Peyer's patch (tissue), 4 donors: ENCODE data around the gene ARHGAP22. TPM values are rescaled to one million over a fixed set of nuclear protein-coding genes. Genes with fewer than 3 reads are reported as not detected.

Experiments
- DNase-seq, 3 donors: peaks; one replicate each; pipeline ENCODE4 v3.0.0-alpha.2; 2017 to 2019
- H3K27ac ChIP-seq, 4 donors: fragments of 200-600 bp; sonication (generic); one replicate each; pipeline ENCODE4 v1.5.1; 2016 to 2019
- H3K27me3 ChIP-seq, 2 donors: fragments of 200-600 bp; sonication (generic); one replicate each; pipeline ENCODE4 v1.5.1; 2019
- H3K36me3 ChIP-seq, 3 donors: fragments of 200-600 bp; sonication (generic); one replicate each; pipeline ENCODE4 v1.5.1; 2016 to 2019
- H3K4me1 ChIP-seq, 4 donors: fragments of 200-600 bp; sonication (generic); one replicate each; pipeline ENCODE4 v1.5.1; 2016 to 2019
- H3K4me3 ChIP-seq, 4 donors: fragments of 200-600 bp; sonication (generic); 1 replicate in 3 of 4; 2 replicates in 1 of 4; pipeline ENCODE4 v1.5.1; 2016 to 2019; ENCODE audit warnings: mild to moderate bottlenecking in 1 of 4
- H3K9me3 ChIP-seq, 4 donors: fragments of 200-600 bp; sonication (generic); one replicate each; pipeline ENCODE4 v1.5.1; 2016 to 2019; ENCODE audit warnings: mild to moderate bottlenecking in 1 of 4
- POLR2A ChIP-seq, 2 donors: fragments of 450-650 bp; IDR thresholded peaks; one replicate each; pipeline ENCODE4 v1.5.1; 2017; ENCODE audit warnings: antibody characterized with exemption in 2 of 2, mild to moderate bottlenecking in 2 of 2, moderate library complexity in 2 of 2
- total RNA-seq, 4 donors: library from RNA; depleted of rRNA; stranded (reverse); fragments of >200 nt; gene quantifications; one replicate each; pipeline ENCODE4 v1.1.0, GENCODE V29; 2016
- TF ChIP-seq, protein P1 (sequence below), 6 experiments: fragments of 450-650 bp in 4 of 6; fragments of 200-600 bp in 2 of 6; sonication (generic) in 1 of 6; IDR thresholded peaks; one replicate each; pipeline ENCODE4 v1.5.1; 2017 to 2019; ENCODE audit warnings: antibody characterized with exemption in 6 of 6, mild to moderate bottlenecking in 3 of 6, moderate library complexity in 1 of 6

The ARHGAP22 gene
- total RNA-seq, 4 donors from 2014 or later, result 1.9 to 10.7 (median 8.3) TPM; not detected in 1

DNA sequence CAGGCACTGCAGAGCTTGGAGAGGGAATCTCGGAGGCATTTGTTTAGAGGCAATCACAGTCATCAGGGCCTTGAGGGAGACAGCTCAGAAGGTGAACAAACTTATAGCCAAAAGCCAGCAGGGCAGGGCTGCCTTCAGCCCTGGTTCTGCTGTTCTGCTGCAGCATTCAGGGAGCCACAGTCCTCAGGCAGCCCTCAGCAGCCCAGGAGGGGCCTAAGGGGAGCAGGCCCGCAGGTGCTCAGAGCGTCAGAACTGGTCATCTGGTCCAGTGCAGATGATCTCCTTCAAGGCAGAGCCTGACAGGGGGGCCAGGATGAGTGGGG lies 84.7 kb downstream of the ARHGAP22 start:
- Histone ChIP-seq H3K4me1 (peaks cover 0 to 11% (median 4%) of the 10 kb centered on the region in 4 donors), H3K36me3 (no peaks in the 10 kb centered on the region), H3K4me3 (no peak overlapping the region), H3K27me3 (peaks cover 0 to 4% of the 10 kb centered on the region in 2 donors), H3K9me3 (no peaks in the 10 kb centered on the region), H3K27ac (no peak overlapping the region)
- no peak for TF ChIP-seq POLR2A (IDR thresholded peaks at IDR 0.05)
- TF ChIP-seq, protein P1, sequence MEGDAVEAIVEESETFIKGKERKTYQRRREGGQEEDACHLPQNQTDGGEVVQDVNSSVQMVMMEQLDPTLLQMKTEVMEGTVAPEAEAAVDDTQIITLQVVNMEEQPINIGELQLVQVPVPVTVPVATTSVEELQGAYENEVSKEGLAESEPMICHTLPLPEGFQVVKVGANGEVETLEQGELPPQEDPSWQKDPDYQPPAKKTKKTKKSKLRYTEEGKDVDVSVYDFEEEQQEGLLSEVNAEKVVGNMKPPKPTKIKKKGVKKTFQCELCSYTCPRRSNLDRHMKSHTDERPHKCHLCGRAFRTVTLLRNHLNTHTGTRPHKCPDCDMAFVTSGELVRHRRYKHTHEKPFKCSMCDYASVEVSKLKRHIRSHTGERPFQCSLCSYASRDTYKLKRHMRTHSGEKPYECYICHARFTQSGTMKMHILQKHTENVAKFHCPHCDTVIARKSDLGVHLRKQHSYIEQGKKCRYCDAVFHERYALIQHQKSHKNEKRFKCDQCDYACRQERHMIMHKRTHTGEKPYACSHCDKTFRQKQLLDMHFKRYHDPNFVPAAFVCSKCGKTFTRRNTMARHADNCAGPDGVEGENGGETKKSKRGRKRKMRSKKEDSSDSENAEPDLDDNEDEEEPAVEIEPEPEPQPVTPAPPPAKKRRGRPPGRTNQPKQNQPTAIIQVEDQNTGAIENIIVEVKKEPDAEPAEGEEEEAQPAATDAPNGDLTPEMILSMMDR (IDR thresholded peaks at IDR 0.05), result no peak
- peak in 1 of 3 donors; percentile 34 for DNase-seq

DNA sequence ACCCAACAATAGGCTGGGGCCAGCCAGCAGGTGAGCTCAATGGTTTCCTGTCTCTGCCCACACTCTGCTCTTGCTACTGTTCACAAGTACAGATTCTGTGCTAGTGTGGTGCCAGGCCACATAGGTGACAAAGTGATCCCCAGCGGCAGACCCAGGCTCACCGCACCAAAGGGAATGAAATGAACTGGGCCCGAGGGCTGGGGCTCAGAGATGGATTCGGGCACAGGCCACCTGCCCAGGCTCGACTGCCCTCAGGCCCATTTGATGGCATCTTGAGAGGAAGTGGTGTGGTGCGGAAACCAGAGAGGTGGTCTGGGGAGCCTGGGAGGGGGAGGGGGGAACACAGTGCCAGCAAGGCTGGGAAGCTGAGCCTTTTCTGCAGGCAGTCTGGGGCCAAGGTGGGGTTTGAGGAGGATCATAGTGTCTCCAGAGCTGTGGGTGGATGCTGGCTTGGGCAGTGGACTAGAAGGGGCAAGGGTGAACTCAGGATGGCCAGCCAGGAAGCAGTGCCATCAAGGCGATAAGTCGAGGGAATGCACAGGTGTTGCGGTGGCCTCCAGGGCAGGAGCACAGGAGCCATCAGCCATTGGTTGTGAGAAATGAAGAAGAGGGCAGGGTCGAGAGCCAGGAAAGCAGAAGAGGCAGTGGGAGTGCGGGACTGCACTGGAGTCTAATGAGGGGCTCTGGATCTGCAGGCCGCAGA lies 85.2 kb downstream of the ARHGAP22 start:
- no peaks in the 10 kb centered on the region for H3K9me3 ChIP-seq
- peaks cover 0 to 4% of the 10 kb centered on the region in 2 donors for H3K27me3 ChIP-seq
- TF ChIP-seq POLR2A (IDR thresholded peaks at IDR 0.05), result no peak
- TF ChIP-seq, protein P1 (IDR thresholded peaks at IDR 0.05), result no peak
- H3K4me3 ChIP-seq, result no peak overlapping the region
- DNase-seq, result peak in 1 of 3 donors; percentile 25
- H3K4me1 ChIP-seq, result peaks cover 0 to 11% (median 4%) of the 10 kb centered on the region in 4 donors
- H3K36me3 ChIP-seq, result no peaks in the 10 kb centered on the region
- no peak overlapping the region for H3K27ac ChIP-seq

DNA sequence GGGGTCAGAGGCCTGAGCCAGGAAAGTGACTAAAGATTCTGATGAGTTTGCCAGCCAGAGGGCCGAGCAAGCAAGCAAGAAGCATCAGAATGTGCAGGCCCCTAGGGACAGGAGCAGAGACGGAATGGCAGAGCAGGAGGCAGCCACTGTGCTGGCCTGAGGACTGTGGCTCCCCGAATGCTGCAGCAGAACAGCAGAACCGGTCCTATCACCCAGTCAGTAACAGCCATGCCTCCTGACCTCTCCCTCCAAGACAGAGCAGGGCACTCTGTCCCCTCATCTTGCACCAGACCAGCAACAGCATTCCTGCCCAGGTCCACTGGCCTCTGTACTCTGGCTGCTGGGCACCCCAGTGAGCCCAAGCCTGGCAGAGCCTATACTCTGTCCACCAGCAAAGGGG lies 85.9 kb downstream of the ARHGAP22 start:
- TF ChIP-seq POLR2A (IDR thresholded peaks at IDR 0.05), result no peak
- TF ChIP-seq, protein P1 (IDR thresholded peaks at IDR 0.05), result no peak
- no peak overlapping the region for H3K4me3 ChIP-seq
- no peaks in the 10 kb centered on the region for H3K36me3 ChIP-seq
- no peaks in the 10 kb centered on the region for H3K27me3 ChIP-seq
- no peak overlapping the region for H3K27ac ChIP-seq
- no peaks in the 10 kb centered on the region for H3K9me3 ChIP-seq
- H3K4me1 ChIP-seq, result peaks cover 0 to 11% (median 4%) of the 10 kb centered on the region in 4 donors
- DNase-seq, result peak in 1 of 3 donors; percentile 17

DNA sequence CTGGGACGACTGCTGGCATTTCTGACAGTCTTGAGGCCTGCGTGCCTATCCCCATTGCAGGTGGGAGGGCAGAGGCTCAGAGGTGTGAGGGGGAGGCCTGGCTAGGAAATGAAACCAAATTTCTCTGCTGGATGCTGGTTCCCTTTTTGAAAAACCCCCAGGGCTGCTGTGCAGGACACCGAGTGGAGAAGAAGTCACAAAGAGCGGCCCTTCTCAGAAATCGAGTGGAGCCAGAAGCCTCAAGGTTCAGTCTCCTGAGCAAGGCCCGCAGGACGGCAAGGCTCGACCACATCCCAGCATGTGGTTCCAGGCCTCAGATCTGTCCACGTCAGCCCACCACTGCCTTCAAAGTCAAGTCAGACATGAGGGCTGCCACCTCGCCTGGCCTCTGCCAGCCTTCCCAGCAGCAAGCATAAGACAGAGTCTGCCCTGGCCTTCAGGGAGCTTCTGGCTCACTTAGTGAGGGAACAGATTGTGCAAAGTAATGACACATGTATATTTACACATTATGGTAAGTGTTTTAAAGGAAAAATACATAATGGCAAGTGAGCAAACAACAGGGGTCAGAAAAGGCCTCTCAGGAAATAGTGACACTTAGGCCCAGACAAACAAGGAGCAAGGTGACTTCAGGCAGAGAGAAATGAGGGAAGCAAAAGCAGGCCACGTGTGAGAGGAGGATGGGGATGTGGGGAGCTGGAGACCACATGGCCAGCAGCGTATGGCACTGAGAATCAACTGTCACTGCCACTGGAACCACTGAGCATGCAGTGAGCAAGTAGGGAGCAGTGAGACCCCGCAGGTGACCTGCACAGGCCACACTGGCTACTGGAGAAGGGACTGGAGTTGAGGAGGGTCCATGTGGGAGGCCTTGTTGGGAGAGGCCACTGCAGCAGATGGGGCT lies 86.7 kb downstream of the ARHGAP22 start:
- DNase-seq, result peak in 1 of 3 donors; percentile 44
- peaks cover 0 to 3% (median under 1%) of the 10 kb centered on the region in 4 donors for H3K4me1 ChIP-seq

DNA sequence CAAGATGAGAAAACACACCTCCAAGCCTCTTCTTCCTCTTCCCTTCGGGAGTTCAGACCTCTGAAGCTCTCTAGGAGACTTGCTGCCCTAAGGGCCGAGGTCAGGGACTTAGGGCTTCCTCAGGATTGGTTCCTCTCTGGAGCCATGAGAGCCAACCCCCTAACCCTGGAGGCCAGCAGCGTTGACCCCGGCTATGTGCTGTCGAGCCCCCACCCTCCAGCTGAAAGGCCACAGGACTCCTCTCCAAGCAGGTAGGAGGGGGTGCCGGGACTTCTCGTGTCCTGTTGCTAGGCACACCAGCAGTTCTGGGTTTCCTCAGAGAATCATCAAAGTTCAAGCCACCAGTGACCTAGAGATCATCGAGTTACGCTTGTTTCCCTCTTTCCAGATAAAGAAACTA lies 87.4 kb downstream of the ARHGAP22 start:
- TF ChIP-seq, protein P1 (IDR thresholded peaks at IDR 0.05), result no peak
- no peak for TF ChIP-seq POLR2A (IDR thresholded peaks at IDR 0.05)
- no peaks in the 10 kb centered on the region for H3K27me3 ChIP-seq
- no peaks in the 10 kb centered on the region for H3K9me3 ChIP-seq
- no peaks in the 10 kb centered on the region for H3K36me3 ChIP-seq
- H3K27ac ChIP-seq, result no peak overlapping the region
- no peak overlapping the region for H3K4me3 ChIP-seq
- no peaks in the 10 kb centered on the region for H3K4me1 ChIP-seq
- peak in 1 of 3 donors; percentile 39 for DNase-seq

More for the DNA sequence above, 86.7 kb downstream of the ARHGAP22 start:
- Histone ChIP-seq H3K27ac (no peak overlapping the region), H3K27me3 (no peaks in the 10 kb centered on the region), H3K9me3 (no peaks in the 10 kb centered on the region), H3K4me3 (no peak overlapping the region), H3K36me3 (no peaks in the 10 kb centered on the region)
- no peak for TF ChIP-seq POLR2A (IDR thresholded peaks at IDR 0.05)
- TF ChIP-seq, protein P1 (IDR thresholded peaks at IDR 0.05), result no peak
